DND-41 (cell line): ENCODE data around the gene ACCSL.

Source experiments
- ATAC-seq: fragments of 200-7000 bp; cut with Tn5 transposase; 3 replicates; pipeline ENCODE4 v1.9.1; 2021; ENCODE audit warnings: low read depth; ENCODE audit not compliant: insufficient read depth
- DNase-seq: peaks from one replicate; pipeline ENCODE4 v3.0.0-alpha.2; 2020
- H2AFZ ChIP-seq: 2 replicates; pipeline ENCODE4 v1.6.0; 2012; ENCODE audit warnings: low read depth, low read length
- H3K27ac ChIP-seq: 2 replicates; pipeline ENCODE4 v1.5.1; 2012; ENCODE audit warnings: low read length, inconsistent platforms
- H3K27me3 ChIP-seq: fragments of 200-600 bp; sonication (generic); 2 replicates; pipeline ENCODE4 v1.6.0; 2012; ENCODE audit warnings: low read length, mild to moderate bottlenecking, inconsistent platforms; ENCODE audit not compliant: insufficient read depth, poor library complexity
- H3K36me3 ChIP-seq: 2 replicates; pipeline ENCODE4 v1.5.1; 2012; ENCODE audit warnings: low read length, inconsistent platforms; ENCODE audit not compliant: insufficient read depth
- H3K4me1 ChIP-seq: 2 replicates; pipeline ENCODE4 v1.5.1; 2012; ENCODE audit warnings: mild to moderate bottlenecking, low read length; ENCODE audit not compliant: insufficient read depth
- H3K4me2 ChIP-seq: 2 replicates; pipeline ENCODE4 v1.6.0; 2012; ENCODE audit warnings: mild to moderate bottlenecking, moderate library complexity, low read length, inconsistent platforms; ENCODE audit not compliant: insufficient read depth
- H3K4me3 ChIP-seq, 2 experiments: fragments of 200-600 bp in 1 of 2; shearing (Covaris generic) in 1 of 2; 2 replicates each; pipeline ENCODE4 v1.5.1; 2012 to 2016; ENCODE audit warnings: inconsistent platforms in 2 of 2, low read length in 2 of 2, mild to moderate bottlenecking in 2 of 2, low read depth in 1 of 2, moderate library complexity in 1 of 2
- H3K79me2 ChIP-seq: 2 replicates; pipeline ENCODE4 v1.6.0; 2012; ENCODE audit warnings: low read length, inconsistent platforms; ENCODE audit not compliant: insufficient read depth
- H3K9ac ChIP-seq: 2 replicates; pipeline ENCODE4 v1.6.0; 2012; ENCODE audit warnings: low read depth, mild to moderate bottlenecking, inconsistent platforms, low read length, moderate library complexity
- H3K9me3 ChIP-seq: 2 replicates; pipeline ENCODE4 v1.5.1; 2012; ENCODE audit warnings: low read length, moderate library complexity, mild to moderate bottlenecking, inconsistent platforms; ENCODE audit not compliant: insufficient read depth, severe bottlenecking
- H4K20me1 ChIP-seq: 2 replicates; pipeline ENCODE4 v1.6.0; 2012; ENCODE audit warnings: low read length; ENCODE audit not compliant: insufficient read depth
- EZH2 ChIP-seq: IDR thresholded peaks from 3 replicates; pipeline ENCODE4 v1.6.1; 2012; ENCODE audit warnings: borderline replicate concordance, low read depth, mild to moderate bottlenecking, moderate library complexity, low read length, inconsistent platforms; ENCODE audit not compliant: severe bottlenecking
- TF ChIP-seq, protein P1 (sequence below): IDR thresholded peaks from 2 replicates; pipeline ENCODE4 v1.5.1; 2012; ENCODE audit warnings: borderline replicate concordance, low read length, moderate library complexity, mild to moderate bottlenecking; ENCODE audit not compliant: poor library complexity, severe bottlenecking; ENCODE audit errors: extremely low read depth

The ACCSL gene

DNA sequence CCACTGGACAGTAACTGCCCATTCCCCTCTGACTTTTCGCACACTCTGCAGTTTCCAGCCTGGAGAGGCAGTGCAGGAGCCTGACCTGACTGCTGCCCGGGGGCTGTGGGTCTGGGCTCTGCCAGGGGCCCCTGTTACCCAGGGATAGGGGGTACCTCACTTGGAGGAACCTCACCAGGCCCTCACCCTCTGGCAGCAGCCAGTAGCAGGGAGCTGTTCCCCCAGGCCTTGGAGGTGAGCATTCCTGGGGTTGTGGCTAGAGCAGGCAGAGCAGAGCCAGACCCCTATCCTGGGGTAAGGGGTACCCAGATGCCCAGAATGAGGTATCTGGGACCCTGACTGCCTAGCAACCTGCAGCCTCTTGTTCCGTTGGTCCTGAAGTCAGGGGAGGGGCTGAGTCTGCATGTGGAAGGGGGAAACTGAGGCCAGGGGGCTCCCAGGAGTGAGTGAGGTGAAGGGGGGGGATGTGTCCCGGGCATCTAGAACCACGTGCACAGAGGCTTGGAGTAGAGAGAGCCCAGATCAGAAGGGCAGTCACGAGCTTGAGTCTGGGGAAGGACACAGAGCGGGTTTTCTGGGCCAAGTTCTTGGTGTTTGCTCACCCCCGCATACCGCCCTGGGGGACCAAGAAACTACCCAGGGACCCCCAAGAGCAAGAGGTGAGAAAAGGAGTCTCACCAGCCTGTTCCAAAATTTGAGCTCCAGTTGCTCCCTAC, 43.9 kb upstream of the ACCSL start:
- peaks cover 3% of the 10 kb centered on the region for H3K27me3 ChIP-seq
- no peaks in the 10 kb centered on the region for H3K79me2 ChIP-seq
- H3K9me3 ChIP-seq: no peaks in the 10 kb centered on the region
- H3K4me1 ChIP-seq: no peaks in the 10 kb centered on the region
- no peaks in the 10 kb centered on the region for H4K20me1 ChIP-seq
- TF ChIP-seq, protein P1, sequence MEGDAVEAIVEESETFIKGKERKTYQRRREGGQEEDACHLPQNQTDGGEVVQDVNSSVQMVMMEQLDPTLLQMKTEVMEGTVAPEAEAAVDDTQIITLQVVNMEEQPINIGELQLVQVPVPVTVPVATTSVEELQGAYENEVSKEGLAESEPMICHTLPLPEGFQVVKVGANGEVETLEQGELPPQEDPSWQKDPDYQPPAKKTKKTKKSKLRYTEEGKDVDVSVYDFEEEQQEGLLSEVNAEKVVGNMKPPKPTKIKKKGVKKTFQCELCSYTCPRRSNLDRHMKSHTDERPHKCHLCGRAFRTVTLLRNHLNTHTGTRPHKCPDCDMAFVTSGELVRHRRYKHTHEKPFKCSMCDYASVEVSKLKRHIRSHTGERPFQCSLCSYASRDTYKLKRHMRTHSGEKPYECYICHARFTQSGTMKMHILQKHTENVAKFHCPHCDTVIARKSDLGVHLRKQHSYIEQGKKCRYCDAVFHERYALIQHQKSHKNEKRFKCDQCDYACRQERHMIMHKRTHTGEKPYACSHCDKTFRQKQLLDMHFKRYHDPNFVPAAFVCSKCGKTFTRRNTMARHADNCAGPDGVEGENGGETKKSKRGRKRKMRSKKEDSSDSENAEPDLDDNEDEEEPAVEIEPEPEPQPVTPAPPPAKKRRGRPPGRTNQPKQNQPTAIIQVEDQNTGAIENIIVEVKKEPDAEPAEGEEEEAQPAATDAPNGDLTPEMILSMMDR: no peak
- no peak for TF ChIP-seq EZH2
- H3K4me3 ChIP-seq: no peak overlapping the region
- no peak for ATAC-seq
- no peak for DNase-seq
- H3K27ac ChIP-seq: no peak overlapping the region
- no peak overlapping the region for H3K9ac ChIP-seq
- no peaks in the 10 kb centered on the region for H3K36me3 ChIP-seq
- no peak overlapping the region for H3K4me2 ChIP-seq
- no peak overlapping the region for H2AFZ ChIP-seq

- Histone ChIP-seq H2AFZ (no peak overlapping the region), H3K27me3 (no peaks in the 10 kb centered on the region), H3K9me3 (no peaks in the 10 kb centered on the region), H3K27ac (no peak overlapping the region), H3K9ac (no peak overlapping the region), H3K4me2 (no peak overlapping the region), H3K4me3 (no peak overlapping the region), H4K20me1 (no peaks in the 10 kb centered on the region), H3K36me3 (no peaks in the 10 kb centered on the region), H3K79me2 (no peaks in the 10 kb centered on the region), H3K4me1 (no peaks in the 10 kb centered on the region)
- ATAC-seq (no peak), DNase-seq (no peak)
- no peak for TF ChIP-seq EZH2
- TF ChIP-seq, protein P1: no peak
These were observed 43.2 kb upstream of the ACCSL start for GRCh38 chr11:44004452-44005062.

DNA sequence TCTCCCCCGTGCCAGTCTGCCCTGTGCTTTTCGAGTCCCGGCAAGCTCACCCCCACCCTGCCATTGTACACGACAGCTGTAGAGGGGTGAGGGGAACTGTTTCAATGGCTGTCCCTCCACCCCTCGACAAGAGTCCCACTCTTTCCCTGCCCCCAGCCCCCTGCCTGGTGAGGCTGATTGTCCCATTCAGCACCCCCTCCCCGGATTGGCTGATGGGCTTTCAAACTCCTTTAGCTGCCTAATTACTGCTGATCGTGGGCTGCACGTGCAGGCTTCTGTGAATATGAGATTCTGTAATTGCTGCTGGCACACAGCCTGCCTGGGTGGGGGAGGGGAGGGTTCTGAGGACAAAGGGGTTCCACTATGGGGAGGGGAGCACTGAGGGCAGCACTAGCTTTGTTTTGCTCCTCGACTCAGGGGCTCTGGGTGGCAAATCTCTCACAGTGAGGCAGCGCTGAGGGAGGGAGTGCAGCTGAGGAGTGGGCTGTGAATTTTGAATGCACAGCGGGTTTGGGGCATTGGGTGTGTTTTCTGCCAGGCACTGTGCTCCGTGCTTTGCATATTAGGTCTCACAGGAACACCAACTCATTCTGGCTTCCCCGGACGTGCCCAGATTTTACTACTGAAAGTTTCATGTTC, 42.6 kb upstream of the ACCSL start:
- H3K27me3 ChIP-seq: no peaks in the 10 kb centered on the region
- no peaks in the 10 kb centered on the region for H3K36me3 ChIP-seq
- TF ChIP-seq, protein P1: no peak
- TF ChIP-seq EZH2: no peak
- ATAC-seq (no peak), DNase-seq (no peak)
- H3K9me3 ChIP-seq: no peaks in the 10 kb centered on the region
- no peak overlapping the region for H3K4me2 ChIP-seq
- H3K4me3 ChIP-seq: no peak overlapping the region
- H4K20me1 ChIP-seq: no peaks in the 10 kb centered on the region
- H2AFZ ChIP-seq: no peak overlapping the region
- no peaks in the 10 kb centered on the region for H3K4me1 ChIP-seq
- H3K79me2 ChIP-seq: no peaks in the 10 kb centered on the region
- no peak overlapping the region for H3K9ac ChIP-seq
- no peak overlapping the region for H3K27ac ChIP-seq
